ENCODE data around the gene GLIS1.

The GLIS1 gene

GRCh38 chr1:53629101-53629691, 109.8 kb downstream of the GLIS1 start:
- peak; percentile 27 for DNase-seq

DNA sequence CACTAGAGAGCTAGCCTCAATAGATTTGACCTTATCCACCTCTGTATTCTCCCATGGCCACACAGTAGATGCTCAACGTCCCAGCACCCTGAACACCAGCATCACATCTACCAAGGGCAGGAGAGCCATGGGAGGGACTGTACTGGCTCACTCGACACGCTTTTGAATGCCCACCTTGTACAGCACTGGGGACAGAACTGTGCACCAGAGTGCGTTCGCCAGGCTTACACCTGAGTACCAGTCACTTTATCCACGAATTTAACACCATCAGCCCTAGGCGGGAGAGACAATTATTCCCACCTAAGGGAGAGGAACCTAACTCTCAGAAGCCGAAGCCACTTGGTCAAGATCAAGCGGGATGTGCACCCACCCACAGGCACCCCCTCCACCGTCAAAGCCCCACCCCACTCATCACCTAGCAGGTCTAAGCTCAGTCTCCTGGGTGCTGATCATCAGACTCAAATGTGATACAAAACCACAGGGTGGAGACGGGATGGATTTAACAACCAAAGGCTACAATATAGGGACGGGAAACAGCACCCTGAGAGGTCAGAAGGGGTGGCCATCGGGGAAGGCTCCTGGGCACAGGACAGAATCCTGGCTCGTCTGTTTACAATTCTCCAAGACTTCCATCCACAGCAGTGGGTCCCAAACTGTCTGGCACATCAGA, 110.5 kb downstream of the GLIS1 start:
- no peak for DNase-seq

GRCh38 chr1:53627666-53628065, 111.3 kb downstream of the GLIS1 start:
- no peak for DNase-seq

- DNase-seq, result no peak
These were observed 111.9 kb downstream of the GLIS1 start for GRCh38 chr1:53627031-53627430.

GRCh38 chr1:53626616-53627015, 112.3 kb downstream of the GLIS1 start:
- no peak for DNase-seq

DNA sequence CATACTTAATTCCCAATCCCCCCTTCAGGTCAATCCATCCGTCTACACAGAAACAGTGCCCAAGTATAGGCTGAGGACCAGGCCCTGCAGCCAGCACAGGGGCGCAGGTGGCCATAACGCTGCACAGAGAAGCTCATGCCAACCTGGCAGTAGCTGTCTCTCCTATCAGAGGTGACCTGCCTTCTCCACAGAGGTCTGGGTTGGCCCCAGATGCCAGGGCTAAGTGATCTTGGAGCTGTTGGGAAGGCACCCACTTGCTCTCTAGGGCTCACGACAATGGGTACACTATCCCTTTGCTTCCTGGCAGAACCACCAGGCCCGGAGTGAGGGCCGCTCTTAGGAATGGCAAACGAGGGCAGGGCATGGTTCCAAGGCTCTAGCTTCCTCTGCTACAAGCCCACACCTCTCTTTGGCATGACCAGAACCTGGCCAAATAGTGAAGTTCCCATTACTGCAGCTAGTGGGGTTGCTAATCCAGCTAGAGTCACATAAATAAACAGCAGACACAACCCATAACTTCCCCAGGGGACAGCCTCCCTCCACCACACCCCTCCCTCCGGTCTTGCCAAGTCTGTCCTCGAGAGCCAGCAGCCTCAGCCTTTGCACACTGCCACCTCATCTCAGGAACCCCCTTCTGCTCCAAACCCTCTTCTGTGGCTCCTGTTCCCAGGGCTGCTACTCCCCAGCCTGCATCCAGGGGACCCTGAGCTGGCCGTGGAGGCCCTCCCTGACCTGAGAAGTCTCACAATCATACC, 113.0 kb downstream of the GLIS1 start:
- peak; percentile 93 for DNase-seq

DNA sequence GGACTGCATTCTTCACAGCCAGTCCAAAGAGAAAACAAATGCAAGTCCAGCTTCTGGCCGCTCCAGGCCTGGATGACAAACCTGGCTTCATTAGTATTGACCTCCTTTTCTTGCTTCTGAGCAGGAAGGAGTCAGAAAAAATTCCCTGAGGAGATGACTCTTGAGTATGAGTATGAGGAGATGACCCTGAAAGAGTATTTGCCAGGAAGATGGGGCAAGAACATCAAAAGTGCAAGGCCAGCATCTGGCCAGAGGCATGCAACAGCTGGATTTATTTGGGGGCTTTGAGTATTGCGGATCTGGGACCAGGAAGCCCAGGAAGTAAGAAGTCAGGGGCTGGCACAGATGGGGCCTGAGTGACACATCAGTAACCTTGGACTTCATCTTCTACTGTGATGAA, 113.9 kb downstream of the GLIS1 start:
- DNase-seq, result no peak

- DNase-seq, result no peak
These were observed 116.4 kb downstream of the GLIS1 start for GRCh38 chr1:53622531-53622930.

- peak; percentile 97 for DNase-seq
These were observed 117.8 kb downstream of the GLIS1 start for GRCh38 chr1:53621144-53621543.

DNA sequence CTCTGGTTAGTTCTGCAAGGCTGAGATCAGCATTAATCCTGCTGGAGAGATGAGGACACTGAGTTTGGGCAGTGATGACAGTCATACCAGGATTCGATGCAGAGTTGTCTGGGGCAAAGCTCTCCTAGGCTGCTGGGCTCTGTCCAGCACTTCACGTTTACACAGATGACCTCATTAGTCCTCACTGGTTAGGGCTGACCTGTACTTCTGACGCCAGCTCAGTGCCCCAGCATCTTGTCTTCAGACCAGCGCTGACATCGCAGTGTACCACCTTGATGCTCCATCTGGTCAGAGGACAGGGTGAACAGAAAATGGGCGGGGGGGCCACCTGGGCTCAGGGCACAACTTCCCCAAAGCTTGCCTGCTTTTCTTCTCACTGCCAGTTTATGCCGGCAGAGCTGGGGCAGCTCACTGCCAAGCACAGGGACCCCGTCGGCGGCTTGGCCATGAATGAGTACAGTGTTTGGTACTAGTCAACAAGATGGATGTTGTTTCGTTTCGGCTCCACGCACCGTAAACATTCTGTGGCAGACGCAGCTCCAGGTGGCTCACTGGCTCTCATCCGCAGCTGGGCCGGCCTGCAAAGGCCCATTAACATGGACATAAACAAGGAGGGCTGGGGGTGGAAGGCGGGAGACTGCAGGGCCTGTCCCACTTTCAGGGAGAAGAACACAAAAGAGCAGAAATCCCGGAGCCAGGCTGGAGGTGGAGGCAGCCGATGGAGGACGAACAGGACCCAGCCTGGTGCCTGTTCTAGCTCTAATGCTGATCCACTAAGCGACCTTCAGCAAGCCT, 118.7 kb downstream of the GLIS1 start:
- DNase-seq, result peak; percentile 97

DNA sequence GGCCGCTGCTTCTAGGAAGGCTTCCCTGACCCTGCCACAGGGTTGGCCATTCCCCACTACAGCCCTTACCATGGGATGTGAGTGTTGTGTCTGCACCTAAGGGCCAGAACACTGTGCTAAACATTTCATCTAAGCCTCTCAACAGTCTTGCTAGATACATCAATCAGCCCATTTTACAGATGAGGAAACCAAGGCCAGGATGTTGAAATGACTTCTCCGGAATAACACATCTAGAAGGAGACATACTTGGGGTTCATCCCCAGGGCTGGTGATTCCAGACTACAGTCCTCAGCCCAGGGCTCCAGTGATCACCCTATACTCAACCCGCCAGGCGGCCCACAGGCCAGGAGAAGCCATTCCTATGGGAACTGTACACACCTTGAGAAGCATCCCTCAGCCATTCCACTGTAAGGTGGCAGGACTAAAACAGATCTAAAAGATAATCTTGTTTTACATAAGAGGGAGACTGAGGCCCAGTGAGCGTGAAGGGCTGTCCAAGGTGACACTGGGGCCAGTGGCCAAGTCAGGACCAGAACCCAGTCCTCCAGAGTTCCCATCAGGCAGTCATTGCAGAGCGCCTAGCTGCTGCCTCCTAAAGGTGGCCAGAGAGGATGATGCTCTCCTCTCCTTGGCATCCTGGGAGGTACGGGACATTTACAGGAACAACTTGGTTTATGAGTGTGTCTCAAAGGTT, 119.5 kb downstream of the GLIS1 start:
- DNase-seq, result no peak

DNA sequence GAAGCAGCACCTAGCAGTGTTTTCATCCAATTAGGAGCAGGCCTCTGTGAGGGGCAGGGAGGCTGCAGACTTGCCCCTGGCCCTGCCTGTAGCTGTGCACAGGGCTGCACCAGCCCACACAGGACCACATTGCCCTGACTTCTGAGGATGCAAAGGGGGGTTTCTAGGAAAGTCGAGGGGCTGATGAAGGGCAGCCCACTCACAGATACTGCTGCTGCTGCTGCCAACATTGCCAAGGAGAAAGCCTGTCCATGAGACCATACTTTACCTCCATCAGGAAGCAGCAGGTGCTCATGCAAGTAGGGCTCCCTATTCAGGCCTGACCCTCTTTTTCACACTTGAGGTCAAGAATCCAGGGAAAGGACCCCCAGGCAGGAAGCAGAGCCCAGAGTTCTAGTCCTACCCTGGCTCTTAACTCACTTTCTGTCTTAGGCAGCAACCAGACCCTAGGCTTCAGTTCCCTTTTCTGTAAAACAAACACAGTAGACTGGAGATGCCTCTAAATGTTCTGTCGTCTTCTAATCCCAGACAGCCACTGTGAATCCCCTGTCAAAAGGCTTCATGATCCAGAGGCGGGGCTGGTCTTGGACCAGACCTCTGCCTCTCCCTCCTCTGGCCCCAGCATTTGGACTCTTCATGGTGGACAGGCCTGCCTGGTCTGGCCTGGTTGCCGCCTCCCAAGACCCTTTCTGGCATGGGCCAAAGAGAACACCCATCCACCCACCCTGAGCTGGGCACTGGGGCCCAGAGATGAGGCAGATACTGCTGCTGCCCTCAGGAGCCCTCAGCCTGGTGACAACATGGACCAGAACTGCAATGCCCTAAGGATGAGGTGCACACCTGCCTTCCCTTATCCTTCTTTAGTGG, 120.2 kb downstream of the GLIS1 start:
- no peak for DNase-seq

GRCh38 chr1:53617851-53618499, 121.0 kb downstream of the GLIS1 start:
- DNase-seq, result no peak

GRCh38 chr1:53617382-53617781, 121.6 kb downstream of the GLIS1 start:
- DNase-seq, result no peak

GRCh38 chr1:53616927-53617326, 122.0 kb downstream of the GLIS1 start:
- DNase-seq, result no peak

DNA sequence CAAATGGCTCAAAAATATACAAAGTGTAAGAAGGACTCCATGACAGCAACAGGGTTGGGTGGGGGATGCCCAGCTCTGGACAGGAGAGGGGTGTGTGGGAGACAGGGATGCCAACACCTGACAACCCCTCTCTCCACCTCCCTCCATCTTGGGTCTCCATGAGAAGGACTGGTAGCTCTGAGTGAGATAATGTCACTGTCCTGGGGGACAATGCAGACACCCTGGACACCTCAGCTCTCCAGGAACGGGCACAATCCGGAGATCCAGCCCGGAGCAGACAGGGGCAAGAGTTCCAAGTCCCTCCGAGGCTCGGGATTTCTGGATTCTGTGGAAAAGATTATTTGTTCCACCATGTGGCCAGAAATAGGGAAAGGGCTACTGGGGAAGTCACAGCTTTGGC, 122.5 kb downstream of the GLIS1 start:
- DNase-seq, result no peak

- DNase-seq, result no peak
These were observed 123.9 kb downstream of the GLIS1 start for GRCh38 chr1:53615101-53615500.

DNA sequence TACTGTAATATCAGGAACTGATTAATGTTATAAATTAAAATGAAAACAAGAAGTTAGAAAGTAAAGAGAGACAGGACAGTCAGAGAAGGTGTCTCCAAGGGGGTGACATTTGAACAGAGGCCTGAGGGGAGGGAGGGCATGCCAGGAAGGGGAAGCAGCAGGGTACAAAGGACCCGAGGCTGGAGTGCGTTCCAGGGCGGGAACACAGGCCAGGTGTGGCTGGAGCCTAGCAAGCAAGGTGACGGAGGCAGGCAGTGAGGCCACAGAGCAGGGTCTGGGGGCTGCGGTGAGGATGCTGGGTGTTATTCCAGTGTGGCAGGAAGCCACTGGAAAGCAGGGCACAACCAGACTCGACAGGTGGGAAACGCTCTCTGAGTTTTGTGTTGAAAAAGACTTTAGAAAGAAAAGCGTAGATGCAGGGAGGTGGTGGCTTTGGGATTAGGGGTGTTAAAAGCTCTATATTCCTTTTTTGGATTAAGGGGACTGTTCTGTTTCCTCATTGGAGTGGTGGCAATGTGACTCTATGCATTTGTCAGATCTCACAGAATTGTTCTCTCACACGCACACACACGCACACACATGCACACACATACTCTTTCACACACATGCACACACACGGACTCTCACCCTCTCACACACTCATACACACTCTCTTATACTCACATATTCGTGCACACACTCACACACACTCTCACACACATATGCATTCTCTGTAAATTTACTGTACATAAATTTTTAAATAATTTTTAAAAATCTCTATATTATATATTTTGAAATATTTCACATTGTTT, 124.5 kb downstream of the GLIS1 start:
- DNase-seq, result no peak

DNA sequence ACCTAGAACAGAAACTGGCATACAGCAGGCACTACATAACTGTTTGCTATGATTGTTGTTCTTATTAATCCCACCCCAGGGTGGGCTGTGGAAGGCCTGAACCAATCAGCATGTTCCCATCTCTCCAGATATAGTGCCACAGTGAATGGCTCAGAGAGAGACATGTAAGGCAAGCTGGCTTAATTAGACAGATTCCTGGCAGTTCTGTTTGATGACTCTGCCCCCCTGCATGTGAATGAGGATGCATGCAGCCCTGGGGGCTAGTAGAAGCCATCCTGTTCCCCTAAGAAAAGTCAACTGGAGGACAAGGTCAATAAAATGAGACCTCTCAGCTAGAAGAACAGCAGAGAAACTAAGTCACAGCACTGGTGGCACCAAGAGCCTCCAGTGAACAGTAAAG, 130.3 kb downstream of the GLIS1 start:
- DNase-seq, result no peak

GRCh38 chr1:53608071-53608470, 130.9 kb downstream of the GLIS1 start:
- DNase-seq, result no peak

Data from NCI-H446 treated with DMSO at 0.1 percent for 48 hours (cell line).